ENCODE data around the gene CCDC61.

GRCh38 chr19:45975306-45976070, 19.8 kb upstream of the CCDC61 start:
- TF ChIP-seq CTCF (IDR thresholded peaks at IDR 0.05; ENCODE audit: low read length) (no peak), EZH2 (optimal IDR thresholded peaks at IDR 0.05; ENCODE audit: low read depth, low read length) (no peak)

Data from MM.1S (cell line).